Astrocyte (in vitro differentiated cells and primary cell): Measurements from ENCODE around the gene BTBD10. TPM values are rescaled to one million over a fixed set of nuclear protein-coding genes. Genes with fewer than 3 reads are reported as not detected.
A peak's percentile ranks its signal among the peaks of the same experiment; 100 is the strongest.

ENCODE experiments used
- DNase-seq: peaks from one replicate; pipeline ENCODE4 v3.0.0-alpha.2; 2010; ENCODE audit warnings: low read depth
- FAIRE-seq: peaks from 2 replicates; lab custom pipeline; 2011; peaks lifted over from hg19 to GRCh38; lab: Jason Lieb, UNC
- H2AFZ ChIP-seq: 2 replicates; pipeline ENCODE4 v1.6.0; 2012; ENCODE audit warnings: low read depth, low read length, inconsistent platforms
- H3K27ac ChIP-seq: 2 replicates; pipeline ENCODE4 v1.5.1; 2011; ENCODE audit warnings: low read depth, low read length, inconsistent platforms
- H3K27me3 ChIP-seq: 2 replicates; pipeline ENCODE4 v1.6.0; 2011; ENCODE audit warnings: low read length, inconsistent platforms; ENCODE audit not compliant: insufficient read depth
- H3K36me3 ChIP-seq: 2 replicates; pipeline ENCODE4 v1.5.1; 2011; ENCODE audit warnings: low read length, inconsistent platforms; ENCODE audit not compliant: insufficient read depth
- H3K4me1 ChIP-seq: 2 replicates; pipeline ENCODE4 v1.5.1; 2011; ENCODE audit warnings: low read length, inconsistent platforms; ENCODE audit not compliant: insufficient read depth
- H3K4me2 ChIP-seq: 2 replicates; pipeline ENCODE4 v1.6.0; 2012; ENCODE audit warnings: low read length, inconsistent platforms
- H3K4me3 ChIP-seq: 2 replicates; pipeline ENCODE4 v1.5.1; 2011; ENCODE audit warnings: low read depth, mild to moderate bottlenecking, low read length, inconsistent platforms; ENCODE audit not compliant: insufficient read depth
- H3K79me2 ChIP-seq: 2 replicates; pipeline ENCODE4 v1.6.0; 2012; ENCODE audit warnings: mild to moderate bottlenecking, low read length, inconsistent platforms; ENCODE audit not compliant: insufficient read depth
- H3K9ac ChIP-seq: 2 replicates; pipeline ENCODE4 v1.6.0; 2012; ENCODE audit warnings: mild to moderate bottlenecking, low read length, inconsistent platforms
- H3K9me3 ChIP-seq: 2 replicates; pipeline ENCODE4 v1.5.1; 2012; ENCODE audit warnings: low read depth, mild to moderate bottlenecking, low read length, inconsistent platforms; ENCODE audit not compliant: insufficient read depth
- H4K20me1 ChIP-seq: 2 replicates; pipeline ENCODE4 v1.6.0; 2012; ENCODE audit warnings: low read length, inconsistent platforms; ENCODE audit not compliant: insufficient read depth
- H3K27ac Mint-ChIP-seq: one replicate; pipeline ENCODE4 v1.8.0; 2021; ENCODE audit warnings: mild to moderate bottlenecking, mixed read lengths; ENCODE audit not compliant: unreplicated experiment
- H3K27me3 Mint-ChIP-seq: one replicate; pipeline ENCODE4 v1.8.0; 2021; ENCODE audit warnings: low read depth, mixed read lengths; ENCODE audit not compliant: unreplicated experiment
- H3K36me3 Mint-ChIP-seq: one replicate; pipeline ENCODE4 v1.8.0; 2021; ENCODE audit warnings: low read depth, mixed read lengths; ENCODE audit not compliant: unreplicated experiment
- H3K4me1 Mint-ChIP-seq: one replicate; pipeline ENCODE4 v1.8.0; 2021; ENCODE audit warnings: low read depth, mixed read lengths; ENCODE audit not compliant: unreplicated experiment
- H3K4me3 Mint-ChIP-seq: one replicate; pipeline ENCODE4 v1.8.0; 2021; ENCODE audit warnings: mild to moderate bottlenecking, moderate library complexity, mixed read lengths; ENCODE audit not compliant: unreplicated experiment
- H3K9me3 Mint-ChIP-seq: one replicate; pipeline ENCODE4 v1.8.0; 2021; ENCODE audit warnings: mild to moderate bottlenecking, mixed read lengths; ENCODE audit not compliant: unreplicated experiment
- EZH2 ChIP-seq: IDR thresholded peaks from 2 replicates; pipeline ENCODE4 v1.6.1; 2012; ENCODE audit warnings: mild to moderate bottlenecking, low read length, inconsistent platforms; ENCODE audit not compliant: insufficient read depth
- total RNA-seq: library from RNA; stranded (reverse); gene quantifications from 2 replicates; pipeline ENCODE4 v1.2.1, GENCODE V29; 2021
- TF ChIP-seq, protein P1 (sequence below): IDR thresholded peaks from 2 replicates; pipeline ENCODE4 v1.5.1; 2011; ENCODE audit warnings: low read depth, mild to moderate bottlenecking, inconsistent platforms, low read length, moderate library complexity; ENCODE audit not compliant: insufficient read depth

Gene BTBD10
- total RNA-seq, 1 donor from 2014 or later: 58.9 TPM

DNA sequence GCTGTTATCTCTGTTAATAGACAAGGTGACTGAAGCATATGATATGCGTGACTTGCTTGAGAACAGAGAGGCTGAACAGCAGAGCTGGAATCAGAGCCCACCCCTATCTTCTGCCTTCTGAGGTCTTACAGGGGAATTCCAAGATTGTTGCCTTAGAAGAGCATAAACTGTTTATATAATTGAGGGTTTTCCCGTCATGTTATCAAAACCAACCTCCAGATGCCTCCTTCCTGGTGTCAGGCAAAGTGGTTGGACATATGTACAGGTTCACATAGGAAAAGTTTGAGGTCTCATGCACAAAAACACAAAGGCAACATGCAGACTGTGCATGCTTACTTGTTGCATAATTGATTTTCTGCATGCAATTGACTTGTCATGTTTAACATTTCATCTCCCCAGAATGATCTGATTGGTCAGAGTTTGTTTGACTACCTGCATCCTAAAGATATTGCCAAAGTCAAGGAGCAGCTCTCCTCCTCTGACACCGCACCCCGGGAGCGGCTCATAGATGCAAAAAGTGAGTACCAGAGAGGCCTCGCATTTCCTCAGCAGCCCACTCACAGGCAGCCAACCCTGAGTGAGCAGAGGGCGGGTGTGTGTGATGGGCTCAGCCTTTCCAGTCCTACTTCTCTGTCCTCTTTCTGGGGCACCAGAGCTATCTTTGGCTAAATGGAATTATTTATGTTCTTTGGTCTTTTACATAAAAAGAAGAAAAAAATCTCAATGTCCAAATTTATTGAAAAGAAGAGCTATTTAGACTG, 96.6 kb downstream of the BTBD10 start:
- Histone ChIP-seq H3K4me3 (no peak overlapping the region), H3K27ac (no peak overlapping the region), H3K9ac (no peak overlapping the region), H3K4me1 (peaks cover 27% of the 10 kb centered on the region), H4K20me1 (no peaks in the 10 kb centered on the region), H3K36me3 (peaks cover 9% of the 10 kb centered on the region), H3K79me2 (no peaks in the 10 kb centered on the region), H2AFZ (no peak overlapping the region), H3K4me2 (no peak overlapping the region), H3K27me3 (no peaks in the 10 kb centered on the region), H3K9me3 (no peaks in the 10 kb centered on the region)
- H3K27me3 Mint-ChIP-seq: no peaks in the 10 kb centered on the region
- H3K9me3 Mint-ChIP-seq: no peaks in the 10 kb centered on the region
- TF ChIP-seq EZH2: no peak
- TF ChIP-seq, protein P1, sequence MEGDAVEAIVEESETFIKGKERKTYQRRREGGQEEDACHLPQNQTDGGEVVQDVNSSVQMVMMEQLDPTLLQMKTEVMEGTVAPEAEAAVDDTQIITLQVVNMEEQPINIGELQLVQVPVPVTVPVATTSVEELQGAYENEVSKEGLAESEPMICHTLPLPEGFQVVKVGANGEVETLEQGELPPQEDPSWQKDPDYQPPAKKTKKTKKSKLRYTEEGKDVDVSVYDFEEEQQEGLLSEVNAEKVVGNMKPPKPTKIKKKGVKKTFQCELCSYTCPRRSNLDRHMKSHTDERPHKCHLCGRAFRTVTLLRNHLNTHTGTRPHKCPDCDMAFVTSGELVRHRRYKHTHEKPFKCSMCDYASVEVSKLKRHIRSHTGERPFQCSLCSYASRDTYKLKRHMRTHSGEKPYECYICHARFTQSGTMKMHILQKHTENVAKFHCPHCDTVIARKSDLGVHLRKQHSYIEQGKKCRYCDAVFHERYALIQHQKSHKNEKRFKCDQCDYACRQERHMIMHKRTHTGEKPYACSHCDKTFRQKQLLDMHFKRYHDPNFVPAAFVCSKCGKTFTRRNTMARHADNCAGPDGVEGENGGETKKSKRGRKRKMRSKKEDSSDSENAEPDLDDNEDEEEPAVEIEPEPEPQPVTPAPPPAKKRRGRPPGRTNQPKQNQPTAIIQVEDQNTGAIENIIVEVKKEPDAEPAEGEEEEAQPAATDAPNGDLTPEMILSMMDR: no peak
- no peak overlapping the region for H3K27ac Mint-ChIP-seq
- no peak overlapping the region for H3K4me3 Mint-ChIP-seq
- H3K36me3 Mint-ChIP-seq: peaks cover 15% of the 10 kb centered on the region
- DNase-seq: no peak
- peaks cover 26% of the 10 kb centered on the region for H3K4me1 Mint-ChIP-seq
- no peak for FAIRE-seq

DNA sequence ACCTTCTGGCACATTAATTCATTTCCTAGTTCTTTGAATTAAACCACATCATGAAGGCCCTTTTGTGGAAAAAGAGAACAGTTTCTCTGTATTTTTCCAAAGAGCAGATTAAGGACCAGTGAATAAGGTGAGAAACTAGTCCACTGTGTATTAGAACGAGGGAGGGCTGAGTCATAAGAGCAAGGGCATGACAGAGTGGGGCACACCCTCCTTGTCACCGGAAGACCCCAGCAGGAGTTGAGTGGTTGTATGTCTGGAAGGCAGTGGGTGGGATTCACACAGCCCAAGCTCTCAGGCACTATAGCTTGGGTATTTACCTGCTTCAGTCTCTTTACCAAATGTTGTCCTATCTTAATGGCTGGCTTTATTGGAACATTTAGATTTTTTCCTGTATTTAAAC, 98.6 kb downstream of the BTBD10 start:
- no peak overlapping the region for H2AFZ ChIP-seq
- peak overlapping the region; percentile 4 for H3K9ac ChIP-seq
- H3K9me3 ChIP-seq: no peaks in the 10 kb centered on the region
- H3K4me3 Mint-ChIP-seq: no peak overlapping the region
- H3K4me3 ChIP-seq: no peak overlapping the region
- H3K27me3 ChIP-seq: no peaks in the 10 kb centered on the region
- peaks cover 30% of the 10 kb centered on the region for H3K4me1 ChIP-seq
- H3K36me3 ChIP-seq: peaks cover 11% of the 10 kb centered on the region
- no peak for FAIRE-seq
- H3K27me3 Mint-ChIP-seq: no peaks in the 10 kb centered on the region
- H3K27ac Mint-ChIP-seq: no peak overlapping the region
- peak overlapping the region; percentile 49 for H3K27ac ChIP-seq
- no peaks in the 10 kb centered on the region for H4K20me1 ChIP-seq
- DNase-seq: peak; percentile 8
- no peaks in the 10 kb centered on the region for H3K9me3 Mint-ChIP-seq
- peaks cover 17% of the 10 kb centered on the region for H3K36me3 Mint-ChIP-seq
- H3K4me2 ChIP-seq: peak overlapping the region; percentile 54
- H3K4me1 Mint-ChIP-seq: peaks cover 39% of the 10 kb centered on the region
- TF ChIP-seq, protein P1: no peak
- TF ChIP-seq EZH2: no peak
- no peaks in the 10 kb centered on the region for H3K79me2 ChIP-seq

DNA sequence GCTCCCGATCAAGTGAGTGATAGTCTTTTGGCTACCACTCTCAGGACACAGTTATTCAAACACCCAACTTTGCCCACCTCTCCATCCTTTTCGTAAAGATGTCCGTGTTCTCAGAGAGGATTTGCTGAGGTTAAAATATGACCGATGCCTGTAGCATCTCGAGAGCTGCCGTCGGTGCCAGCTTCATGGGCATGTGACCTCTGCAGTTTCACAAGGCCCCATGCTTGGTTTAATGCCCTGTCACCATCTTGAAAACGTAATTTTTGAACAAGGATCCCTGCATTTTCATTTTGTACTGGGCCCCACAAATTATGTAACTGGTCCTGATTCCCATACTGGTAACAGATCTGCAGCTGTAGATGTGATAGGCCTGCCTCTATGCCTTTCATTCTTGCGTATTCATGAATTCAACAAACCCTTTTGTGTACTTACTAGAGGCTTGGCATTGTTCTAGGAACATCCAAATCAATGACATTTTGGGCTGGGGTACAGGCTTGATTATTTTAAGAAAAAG, 100.4 kb downstream of the BTBD10 start:
- Mint-ChIP-seq H3K4me1 (peaks cover 36% of the 10 kb centered on the region), H3K27me3 (no peaks in the 10 kb centered on the region), H3K36me3 (peaks cover 18% of the 10 kb centered on the region), H3K9me3 (no peaks in the 10 kb centered on the region), H3K4me3 (no peak overlapping the region), H3K27ac (no peak overlapping the region)
- H2AFZ ChIP-seq: no peak overlapping the region
- no peaks in the 10 kb centered on the region for H3K9me3 ChIP-seq
- H3K4me3 ChIP-seq: no peak overlapping the region
- FAIRE-seq (no peak), DNase-seq (no peak)
- no peak overlapping the region for H3K4me2 ChIP-seq
- no peak overlapping the region for H3K9ac ChIP-seq
- peaks cover 28% of the 10 kb centered on the region for H3K4me1 ChIP-seq
- H3K27me3 ChIP-seq: no peaks in the 10 kb centered on the region
- H4K20me1 ChIP-seq: no peaks in the 10 kb centered on the region
- H3K79me2 ChIP-seq: no peaks in the 10 kb centered on the region
- no peak overlapping the region for H3K27ac ChIP-seq
- peaks cover 9% of the 10 kb centered on the region for H3K36me3 ChIP-seq
- TF ChIP-seq, protein P1: no peak
- TF ChIP-seq EZH2: no peak
